GM23338 (cell line): ENCODE measurements around the gene CS. TPM values are rescaled to one million over a fixed set of nuclear protein-coding genes. Genes with fewer than 3 reads are reported as not detected.

Experiments used
- ATAC-seq: fragments of 200-7000 bp; cut with Tn5 transposase; 3 replicates; pipeline ENCODE4 v1.9.1; 2020
- DNase-seq: peaks from one replicate; pipeline ENCODE4 v3.0.0-alpha.2; 2015; ENCODE audit warnings: low spot score
- H2AFZ ChIP-seq: fragments of 200-600 bp; sonication (generic); 2 replicates; pipeline ENCODE4 v1.8.0; 2016; ENCODE audit warnings: antibody characterized with exemption, mild to moderate bottlenecking, moderate library complexity
- H3F3A ChIP-seq: fragments of 200-600 bp; sonication (generic); replicated peaks from 2 replicates; pipeline ENCODE4 v1.8.0; 2017; ENCODE audit warnings: antibody characterized with exemption, mixed run types, low read depth
- H3K27ac ChIP-seq: fragments of 200-600 bp; sonication (generic); 2 replicates; pipeline ENCODE4 v1.6.1; 2016; ENCODE audit warnings: low read depth
- H3K27me3 ChIP-seq: fragments of 200-600 bp; sonication (generic); 2 replicates; pipeline ENCODE4 v1.8.0; 2016; ENCODE audit warnings: mild to moderate bottlenecking, mixed run types, moderate library complexity; ENCODE audit not compliant: insufficient read depth
- H3K36me3 ChIP-seq: fragments of 200-600 bp; sonication (generic); 2 replicates; pipeline ENCODE4 v1.8.0; 2016; ENCODE audit warnings: mild to moderate bottlenecking; ENCODE audit not compliant: insufficient read depth
- H3K4me1 ChIP-seq: fragments of 200-600 bp; sonication (generic); 2 replicates; pipeline ENCODE4 v1.8.0; 2016; ENCODE audit warnings: mild to moderate bottlenecking, moderate library complexity; ENCODE audit not compliant: insufficient read depth
- H3K4me2 ChIP-seq: fragments of 200-600 bp; sonication (generic); 2 replicates; pipeline ENCODE4 v1.7.1; 2017; ENCODE audit warnings: mixed run types
- H3K4me3 ChIP-seq: fragments of 200-600 bp; sonication (generic); 2 replicates; pipeline ENCODE4 v1.6.1; 2016; ENCODE audit warnings: mixed run types
- H3K79me2 ChIP-seq: fragments of 200-600 bp; sonication (generic); replicated peaks from 2 replicates; pipeline ENCODE4 v1.8.0; 2017; ENCODE audit warnings: mild to moderate bottlenecking; ENCODE audit not compliant: insufficient read depth
- H3K9me2 ChIP-seq: fragments of 200-600 bp; sonication (generic); 2 replicates; pipeline ENCODE4 v1.8.0; 2017; ENCODE audit not compliant: insufficient read depth
- H4K20me1 ChIP-seq: fragments of 200-600 bp; sonication (generic); replicated peaks from 2 replicates; pipeline ENCODE4 v1.8.0; 2017; ENCODE audit warnings: mild to moderate bottlenecking; ENCODE audit not compliant: insufficient read depth
- H3K27ac Mint-ChIP-seq: 2 replicates; pipeline ENCODE4 v1.8.0; 2020; ENCODE audit warnings: inconsistent platforms, mild to moderate bottlenecking, moderate library complexity, mixed read lengths
- H3K27me3 Mint-ChIP-seq: 3 replicates; pipeline ENCODE4 v1.8.0; 2022; ENCODE audit warnings: low read depth, mild to moderate bottlenecking, moderate library complexity, mixed read lengths, inconsistent platforms; ENCODE audit not compliant: insufficient read depth, poor library complexity
- H3K36me3 Mint-ChIP-seq: 3 replicates; pipeline ENCODE4 v1.8.0; 2021; ENCODE audit warnings: low read depth, mild to moderate bottlenecking, inconsistent platforms, moderate library complexity, mixed read lengths
- H3K4me1 Mint-ChIP-seq: 3 replicates; pipeline ENCODE4 v1.8.0; 2020; ENCODE audit warnings: mild to moderate bottlenecking, inconsistent platforms, mixed read lengths
- H3K4me3 Mint-ChIP-seq: 3 replicates; pipeline ENCODE4 v1.8.0; 2021; ENCODE audit warnings: moderate library complexity, mild to moderate bottlenecking, inconsistent platforms, mixed read lengths
- H3K9me3 Mint-ChIP-seq: 3 replicates; pipeline ENCODE4 v1.8.0; 2020; ENCODE audit warnings: moderate library complexity, mild to moderate bottlenecking, inconsistent platforms, mixed read lengths
- CREB1 ChIP-seq: fragments of 250-450 bp; sonication (Bioruptor Pico); IDR thresholded peaks from 2 replicates; pipeline ENCODE4 v1.5.0; 2020; ENCODE audit warnings: low read depth, mild to moderate bottlenecking, moderate library complexity
- CTCF ChIP-seq, 2 experiments: fragments of 200-600 bp in 1 of 2; sonication (generic) in 1 of 2; conservative IDR thresholded peaks; 2 replicates each; pipeline versions ENCODE4 v1.5.1 to v1.6.1; 2016 to 2017; ENCODE audit warnings: antibody characterized with exemption in 2 of 2, low read depth in 2 of 2, mild to moderate bottlenecking in 2 of 2, moderate library complexity in 1 of 2
- ETS1 ChIP-seq: IDR thresholded peaks from 2 replicates; pipeline ENCODE4 v1.6.1; 2016; ENCODE audit warnings: antibody characterized with exemption
- EZH2 ChIP-seq: fragments of 200-600 bp; sonication (generic); IDR thresholded peaks from one replicate; pipeline ENCODE4 v1.8.0; 2017; ENCODE audit warnings: antibody characterized with exemption, mild to moderate bottlenecking, low read depth; ENCODE audit not compliant: unreplicated experiment
- EZH2phosphoT487 ChIP-seq: fragments of 200-600 bp; sonication (generic); IDR thresholded peaks from one replicate; pipeline ENCODE4 v1.8.1; 2018; ENCODE audit warnings: antibody characterized with exemption; ENCODE audit not compliant: unreplicated experiment
- JUNB ChIP-seq: IDR thresholded peaks from one replicate; pipeline ENCODE4 v1.6.1; 2016; ENCODE audit warnings: antibody characterized with exemption; ENCODE audit not compliant: unreplicated experiment
- NANOG ChIP-seq: IDR thresholded peaks from 2 replicates; pipeline ENCODE4 v1.6.1; 2016; ENCODE audit warnings: antibody characterized with exemption, borderline replicate concordance
- POLR2AphosphoS5 ChIP-seq: IDR thresholded peaks from 2 replicates; pipeline ENCODE4 v1.6.1; 2016; ENCODE audit warnings: antibody characterized with exemption, low read depth
- STAT1 ChIP-seq: IDR thresholded peaks from one replicate; pipeline ENCODE4 v1.6.1; 2016; ENCODE audit warnings: antibody characterized with exemption; ENCODE audit not compliant: unreplicated experiment
- ZNF114 ChIP-seq: fragments of 250-450 bp; sonication (Bioruptor Pico); IDR thresholded peaks from 2 replicates; pipeline ENCODE4 v1.5.0; 2020; ENCODE audit warnings: mild to moderate bottlenecking, moderate library complexity
- ZNF462 ChIP-seq: fragments of 250-450 bp; sonication (Bioruptor Pico); IDR thresholded peaks from 2 replicates; pipeline ENCODE4 v1.5.0; 2020; ENCODE audit warnings: mild to moderate bottlenecking, moderate library complexity
- polyA plus RNA-seq: library from polyadenylated mRNA; unstranded; fragments of >200 nt; fragmentation: Nextera tagmentation; extraction: Ambion mirVana; gene quantifications from 2 replicates; pipeline ENCODE4 v1.2.1, GENCODE V29; 2016
- total RNA-seq: library from RNA; depleted of rRNA; stranded (reverse); fragments of >200 nt; shearing (Covaris generic); gene quantifications from 2 replicates; pipeline ENCODE4 v1.2.3, GENCODE V29; 2014
- TF ChIP-seq, protein P1 (sequence below): IDR thresholded peaks from one replicate; pipeline ENCODE4 v1.6.1; 2018; ENCODE audit warnings: antibody characterized with exemption; ENCODE audit not compliant: unreplicated experiment

CS gene
- total and polyA plus RNA-seq, 2 experiments from 2014 or later, result 63.3 to 166 TPM

DNA sequence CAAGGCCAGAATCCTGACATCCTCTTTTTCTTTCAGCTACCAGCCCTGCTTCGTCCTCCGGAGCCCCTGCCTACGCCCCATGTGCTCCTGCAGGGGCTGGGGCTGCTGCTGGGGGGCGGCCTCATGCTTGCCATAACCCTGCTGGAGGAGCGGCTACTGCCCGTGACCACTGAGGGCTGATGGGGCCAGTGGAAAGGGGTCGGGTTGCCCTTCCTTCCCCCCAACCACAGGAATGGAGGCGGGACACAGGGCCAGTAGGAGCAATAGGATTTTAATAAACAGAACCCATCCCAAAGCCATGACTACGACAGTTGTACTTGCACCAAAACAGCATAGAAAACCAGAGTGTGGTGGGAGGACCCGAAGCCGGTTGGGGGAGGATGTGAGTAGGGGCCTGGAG, 62.6 kb downstream of the CS start (continued):
- TF ChIP-seq, protein P1, sequence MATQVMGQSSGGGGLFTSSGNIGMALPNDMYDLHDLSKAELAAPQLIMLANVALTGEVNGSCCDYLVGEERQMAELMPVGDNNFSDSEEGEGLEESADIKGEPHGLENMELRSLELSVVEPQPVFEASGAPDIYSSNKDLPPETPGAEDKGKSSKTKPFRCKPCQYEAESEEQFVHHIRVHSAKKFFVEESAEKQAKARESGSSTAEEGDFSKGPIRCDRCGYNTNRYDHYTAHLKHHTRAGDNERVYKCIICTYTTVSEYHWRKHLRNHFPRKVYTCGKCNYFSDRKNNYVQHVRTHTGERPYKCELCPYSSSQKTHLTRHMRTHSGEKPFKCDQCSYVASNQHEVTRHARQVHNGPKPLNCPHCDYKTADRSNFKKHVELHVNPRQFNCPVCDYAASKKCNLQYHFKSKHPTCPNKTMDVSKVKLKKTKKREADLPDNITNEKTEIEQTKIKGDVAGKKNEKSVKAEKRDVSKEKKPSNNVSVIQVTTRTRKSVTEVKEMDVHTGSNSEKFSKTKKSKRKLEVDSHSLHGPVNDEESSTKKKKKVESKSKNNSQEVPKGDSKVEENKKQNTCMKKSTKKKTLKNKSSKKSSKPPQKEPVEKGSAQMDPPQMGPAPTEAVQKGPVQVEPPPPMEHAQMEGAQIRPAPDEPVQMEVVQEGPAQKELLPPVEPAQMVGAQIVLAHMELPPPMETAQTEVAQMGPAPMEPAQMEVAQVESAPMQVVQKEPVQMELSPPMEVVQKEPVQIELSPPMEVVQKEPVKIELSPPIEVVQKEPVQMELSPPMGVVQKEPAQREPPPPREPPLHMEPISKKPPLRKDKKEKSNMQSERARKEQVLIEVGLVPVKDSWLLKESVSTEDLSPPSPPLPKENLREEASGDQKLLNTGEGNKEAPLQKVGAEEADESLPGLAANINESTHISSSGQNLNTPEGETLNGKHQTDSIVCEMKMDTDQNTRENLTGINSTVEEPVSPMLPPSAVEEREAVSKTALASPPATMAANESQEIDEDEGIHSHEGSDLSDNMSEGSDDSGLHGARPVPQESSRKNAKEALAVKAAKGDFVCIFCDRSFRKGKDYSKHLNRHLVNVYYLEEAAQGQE, result no peak

GRCh38 chr12:56236985-56237384, 63.1 kb downstream of the CS start:
- H3K27me3 Mint-ChIP-seq, result peaks cover 22% of the 10 kb centered on the region
- Histone ChIP-seq H3K79me2 (no peaks in the 10 kb centered on the region), H2AFZ (no peak overlapping the region), H3K4me3 (no peak overlapping the region), H3K4me2 (no peak overlapping the region), H3K4me1 (no peaks in the 10 kb centered on the region), H3K36me3 (0 out of 2 replicates have a peak, but pooled peaks cover 14% of the 10 kb centered on the region), H3K27ac (no peak overlapping the region), H4K20me1 (peaks cover 7% of the 10 kb centered on the region; the same call in 1 of the 2 replicates), H3K27me3 (peaks cover 5% of the 10 kb centered on the region; the same call in 1 of the 2 replicates), H3F3A (peaks cover 4% of the 10 kb centered on the region; the same call in 1 of the 2 replicates), H3K9me2 (no peaks in the 10 kb centered on the region)
- DNase-seq, result no peak
- no peak overlapping the region for H3K4me3 Mint-ChIP-seq
- H3K36me3 Mint-ChIP-seq, result peaks cover 15% of the 10 kb centered on the region
- H3K4me1 Mint-ChIP-seq, result peaks cover 10% of the 10 kb centered on the region; the same call in 2 of the 3 replicates
- no peak for ATAC-seq
- no peak overlapping the region for H3K27ac Mint-ChIP-seq
- no peaks in the 10 kb centered on the region for H3K9me3 Mint-ChIP-seq
- no peak for TF ChIP-seq EZH2
- TF ChIP-seq JUNB, result no peak
- TF ChIP-seq ETS1, result no peak
- TF ChIP-seq STAT1, result no peak
- no peak for TF ChIP-seq CREB1 (CRISPR knock-in tag)
- no peak for TF ChIP-seq EZH2phosphoT487
- TF ChIP-seq ZNF114 (CRISPR knock-in tag), result no peak
- no peak for TF ChIP-seq ZNF462 (CRISPR knock-in tag)
- TF ChIP-seq CTCF (conservative IDR thresholded peaks at IDR 0.05; ENCODE audit: low read depth in 2 of 2), result no peak
- no peak for TF ChIP-seq POLR2AphosphoS5
- TF ChIP-seq NANOG, result no peak
